NCI-H82 (cell line): ENCODE data around the gene CACNA1C.

ENCODE experiments used
- DNase-seq: peaks from one replicate; lab custom pipeline; 2025; lab: John Stamatoyannopoulos, UW

CACNA1C gene

DNA sequence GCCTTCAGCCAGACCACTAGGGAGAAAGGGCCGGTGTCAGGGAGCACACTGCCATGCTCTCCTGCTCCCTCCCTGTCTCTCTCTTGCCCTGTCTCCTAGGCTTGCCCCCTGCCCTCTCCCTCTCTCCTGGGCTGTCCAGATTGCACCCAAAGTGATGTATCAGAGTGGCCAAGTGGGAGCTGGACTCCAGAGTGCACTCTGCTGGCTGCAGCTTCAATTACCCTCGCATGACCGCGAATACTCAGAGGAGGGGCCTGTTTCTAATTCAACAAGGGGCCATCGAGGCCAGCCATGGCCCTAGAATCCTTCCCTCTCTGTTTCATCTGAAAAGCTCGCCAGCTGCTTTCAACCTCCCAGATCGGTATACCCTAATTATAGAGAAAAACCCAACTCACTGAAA lies 535.6 kb downstream of the CACNA1C start:
- DNase-seq = no peak

GRCh38 chr12:2589381-2589780 lies 536.6 kb downstream of the CACNA1C start:
- DNase-seq = no peak

DNA sequence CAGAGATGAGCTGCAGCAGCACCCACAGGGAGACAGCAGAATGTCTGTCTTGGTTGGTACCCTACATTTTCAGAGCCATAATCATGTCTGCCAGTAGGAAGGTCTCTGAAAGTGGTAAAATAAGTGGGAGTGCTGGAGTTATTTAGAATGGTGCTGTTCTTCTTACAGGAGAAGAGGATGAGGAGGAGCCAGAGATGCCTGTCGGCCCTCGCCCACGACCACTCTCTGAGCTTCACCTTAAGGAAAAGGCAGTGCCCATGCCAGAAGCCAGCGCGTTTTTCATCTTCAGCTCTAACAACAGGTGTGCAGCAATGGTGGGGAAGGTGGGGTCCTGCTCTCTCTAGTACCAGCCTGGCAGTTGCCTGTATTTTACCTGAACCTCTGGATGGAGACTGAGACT lies 540.3 kb downstream of the CACNA1C start:
- DNase-seq = no peak

GRCh38 chr12:2596441-2596840 lies 543.7 kb downstream of the CACNA1C start:
- no peak for DNase-seq

DNA sequence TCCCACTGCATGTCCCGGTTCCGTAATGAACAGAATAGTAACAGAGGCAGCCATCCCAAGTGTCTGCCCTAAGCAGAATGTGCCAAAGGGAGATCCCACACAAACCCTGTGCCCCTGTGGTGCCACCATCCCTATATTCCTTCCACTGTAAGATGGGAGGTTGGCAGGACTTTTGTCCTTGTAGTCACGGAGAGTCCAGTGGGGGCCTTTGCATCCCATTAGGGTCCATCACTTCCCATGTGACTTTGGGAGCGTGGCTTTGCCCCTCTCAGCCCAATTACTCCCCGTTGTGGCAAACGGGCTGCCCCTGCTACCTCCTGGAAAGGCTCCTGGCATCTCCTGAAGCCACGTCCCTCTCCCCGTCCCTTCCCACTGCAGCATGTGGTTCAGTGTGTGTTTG lies 552.5 kb downstream of the CACNA1C start:
- no peak for DNase-seq

DNA sequence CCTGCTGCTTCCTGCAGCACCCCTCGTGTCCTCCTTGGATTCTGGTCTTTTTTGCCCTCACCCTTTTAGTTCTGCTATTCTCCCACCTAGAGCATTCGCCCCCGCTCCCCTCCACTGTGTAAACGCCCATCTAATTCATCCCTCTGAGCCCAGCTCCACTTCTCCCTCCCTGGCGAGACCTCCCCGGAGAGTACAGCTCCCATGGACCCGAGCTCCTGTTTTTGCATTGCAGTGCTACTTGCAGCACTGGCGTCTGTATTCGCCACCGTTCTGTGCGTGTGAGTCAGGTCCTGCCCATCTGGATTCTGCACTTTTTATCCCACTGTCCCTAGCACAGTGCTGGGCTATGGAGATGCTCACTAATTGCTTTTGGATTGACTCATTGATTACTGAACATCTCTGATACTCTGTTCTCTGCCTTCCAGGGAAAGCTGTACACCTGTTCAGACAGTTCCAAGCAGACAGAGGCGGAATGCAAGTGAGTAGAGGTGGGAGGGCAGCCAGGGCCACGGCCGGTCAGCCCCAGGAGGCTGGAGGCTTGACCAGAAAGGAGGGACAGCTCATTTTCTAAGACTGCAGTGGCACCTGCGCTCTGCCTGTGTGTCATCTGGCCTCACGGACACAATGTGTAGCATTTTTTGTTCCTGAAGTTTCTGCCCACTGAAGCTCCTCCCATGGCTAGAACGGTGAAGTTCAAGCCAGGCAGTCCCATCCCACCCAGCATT lies 553.6 kb downstream of the CACNA1C start:
- no peak for DNase-seq

GRCh38 chr12:2607881-2608607 lies 555.3 kb downstream of the CACNA1C start:
- no peak for DNase-seq

GRCh38 chr12:2608608-2608945 lies 555.8 kb downstream of the CACNA1C start:
- no peak for DNase-seq

- no peak for DNase-seq
Observed at GRCh38 chr12:2609020-2609419, 556.2 kb downstream of the CACNA1C start.

DNA sequence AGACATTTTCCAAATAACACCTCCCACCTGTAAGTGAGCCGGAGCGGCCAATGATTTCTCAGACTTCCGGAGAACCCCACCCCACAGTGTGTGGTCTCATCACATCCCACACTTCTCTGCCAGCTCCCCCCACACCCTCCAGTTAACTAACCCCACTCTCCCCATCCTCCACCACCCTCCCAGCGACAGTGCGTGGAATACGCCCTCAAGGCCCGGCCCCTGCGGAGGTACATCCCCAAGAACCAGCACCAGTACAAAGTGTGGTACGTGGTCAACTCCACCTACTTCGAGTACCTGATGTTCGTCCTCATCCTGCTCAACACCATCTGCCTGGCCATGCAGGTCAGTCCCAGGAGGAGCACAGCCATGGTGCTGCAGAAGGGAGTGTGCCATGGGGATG lies 557.6 kb downstream of the CACNA1C start:
- DNase-seq = no peak

DNA sequence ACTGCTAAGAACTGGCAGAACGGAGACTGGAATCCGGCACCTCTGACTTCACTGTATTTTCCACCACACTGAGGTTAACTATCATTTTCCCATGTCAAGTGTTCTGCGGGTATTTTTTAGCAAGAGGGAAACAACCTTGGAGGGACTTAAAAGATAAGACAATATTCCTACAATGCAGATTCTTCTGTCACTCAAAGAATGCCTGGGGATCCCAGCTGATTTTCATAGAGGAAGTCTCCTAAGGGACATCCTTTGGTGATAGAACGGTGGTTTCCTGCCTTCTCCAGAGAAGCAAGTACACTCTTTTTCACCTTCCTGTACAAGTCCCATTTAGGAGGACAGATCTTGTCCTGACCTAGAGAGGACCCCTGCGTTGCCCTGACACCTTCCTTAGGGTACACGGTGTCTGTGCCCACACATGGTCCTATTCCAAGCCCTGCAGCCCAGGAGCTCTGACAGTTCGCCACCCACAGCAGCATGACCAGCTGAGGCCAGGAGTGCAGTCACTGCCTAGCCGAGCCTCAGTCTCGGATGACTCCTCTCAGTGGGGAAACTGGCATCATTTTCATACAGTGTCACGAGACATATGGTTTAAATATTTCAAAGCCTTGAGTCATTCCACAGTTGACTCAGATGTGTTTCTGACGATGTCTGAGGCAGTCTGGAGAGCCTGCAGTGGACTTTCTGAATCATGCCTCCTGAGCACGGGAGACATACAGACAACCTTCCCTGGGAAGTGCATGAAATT lies 560.7 kb downstream of the CACNA1C start:
- DNase-seq = no peak

- DNase-seq = no peak
Observed at GRCh38 chr12:2614341-2614740, 561.6 kb downstream of the CACNA1C start.

DNA sequence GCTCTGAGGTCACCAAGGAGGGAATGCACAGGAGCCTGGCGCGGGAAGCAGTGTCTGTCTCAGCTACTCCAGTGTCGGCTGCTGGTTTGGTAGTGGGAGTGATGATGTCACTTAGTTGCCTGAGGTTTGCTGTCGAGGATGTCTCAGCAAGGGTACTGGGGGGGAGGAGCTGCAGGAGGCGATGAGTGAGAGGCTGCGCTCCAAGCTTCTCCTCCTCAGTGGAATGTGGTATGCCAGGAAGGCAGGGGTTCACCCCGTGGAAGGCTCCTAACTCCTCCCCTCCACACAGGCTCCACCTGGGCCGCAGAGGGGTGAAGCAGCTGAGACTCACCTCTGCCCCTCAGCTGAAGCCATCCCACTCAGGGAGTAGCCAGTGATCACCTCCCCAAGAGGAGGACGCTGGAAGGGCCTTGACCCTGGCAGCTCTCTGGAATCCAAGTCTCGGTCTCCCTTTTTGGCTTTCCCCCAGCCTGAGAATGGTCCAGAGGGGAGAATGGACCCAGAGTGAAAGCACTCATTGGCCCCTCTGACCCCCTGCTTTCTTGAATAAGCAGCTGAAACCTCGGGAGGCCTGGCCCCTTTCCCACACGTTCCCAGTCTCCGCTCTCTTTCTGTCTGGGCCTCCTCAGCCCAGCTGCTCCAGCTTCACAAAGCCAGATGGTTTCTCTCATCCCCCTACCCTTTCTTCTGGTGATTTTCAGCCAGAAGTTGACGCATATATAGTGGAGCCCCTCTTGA lies 563.0 kb downstream of the CACNA1C start:
- DNase-seq = no peak

DNA sequence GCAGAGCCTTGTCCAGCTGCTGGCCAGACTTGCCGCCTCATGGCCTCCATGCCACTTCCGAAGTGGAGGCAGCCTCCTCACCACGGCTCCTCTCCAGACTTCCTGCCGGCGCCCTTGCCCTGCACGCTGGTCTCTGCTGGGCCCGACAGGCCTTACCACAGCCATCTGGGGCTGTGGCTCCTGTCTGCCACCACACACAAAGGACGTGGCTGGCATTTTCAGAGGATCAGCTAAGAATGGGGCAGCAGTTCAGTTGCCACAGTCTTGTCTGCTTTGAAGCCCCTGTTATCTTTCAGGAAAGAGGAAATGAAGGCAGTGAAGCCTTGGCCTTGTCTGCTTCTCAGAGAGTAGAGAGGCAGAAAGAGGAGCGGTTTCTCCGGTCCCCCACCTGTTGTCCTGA lies 564.0 kb downstream of the CACNA1C start:
- DNase-seq = no peak

DNA sequence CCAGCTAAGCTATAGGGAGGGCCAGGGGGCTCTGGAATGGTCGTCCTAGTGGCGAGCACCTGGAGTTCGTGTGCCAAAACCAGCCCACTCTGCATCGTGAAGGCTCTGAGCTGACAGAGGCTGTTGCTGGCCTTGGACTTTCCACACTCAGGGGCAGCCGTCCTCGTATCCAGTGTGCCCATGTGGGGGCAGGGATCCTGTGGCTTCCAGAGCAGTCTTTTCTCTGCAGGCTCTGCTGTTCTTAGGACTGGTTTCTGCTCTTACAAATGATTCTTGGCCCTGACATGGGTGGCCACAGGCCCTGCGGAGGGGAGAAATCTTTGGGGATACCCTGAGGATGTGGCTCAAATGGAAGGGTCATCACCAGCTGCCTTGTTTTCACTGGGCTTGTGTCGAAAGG lies 564.6 kb downstream of the CACNA1C start:
- no peak for DNase-seq

GRCh38 chr12:2618291-2618995 lies 565.7 kb downstream of the CACNA1C start:
- no peak for DNase-seq

DNA sequence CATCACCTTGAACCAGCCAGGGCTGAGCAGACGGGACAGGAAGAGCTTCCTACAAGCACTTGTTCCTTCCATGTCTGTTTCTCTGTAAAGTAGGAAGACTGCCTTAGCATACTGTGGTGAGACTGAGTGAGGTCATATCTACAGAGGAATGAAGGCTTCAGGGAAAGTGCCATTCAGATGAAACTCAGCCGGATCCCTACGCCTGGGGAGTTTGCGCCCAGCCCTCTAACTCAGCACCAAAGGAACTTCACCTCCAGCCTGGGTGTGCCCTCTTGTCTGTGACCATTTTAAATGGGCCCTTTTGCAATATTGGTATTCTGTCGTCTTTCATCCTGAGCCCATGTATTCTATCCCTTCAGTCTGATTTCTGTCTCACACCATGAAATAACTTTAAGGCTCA lies 566.3 kb downstream of the CACNA1C start:
- DNase-seq = no peak

DNA sequence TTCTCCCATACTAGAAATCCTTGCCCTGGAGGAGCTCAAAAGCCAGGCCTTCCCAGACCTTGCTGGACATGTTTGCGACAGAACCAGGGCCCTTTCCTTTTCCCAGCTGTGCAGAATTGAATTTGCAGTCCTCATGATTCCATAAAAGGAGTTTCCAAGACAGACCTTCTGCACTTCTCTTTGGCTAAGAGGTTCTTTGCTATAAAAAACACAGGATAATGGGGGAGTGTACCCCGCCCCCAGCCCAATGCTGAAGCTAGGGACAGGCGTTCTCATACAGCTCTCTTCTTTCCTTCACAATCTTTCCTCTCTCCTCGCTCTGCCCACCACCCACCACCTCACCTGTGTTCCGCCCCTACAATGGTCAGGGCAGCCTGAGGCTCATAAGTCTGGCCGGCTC lies 569.7 kb downstream of the CACNA1C start:
- DNase-seq = no peak

GRCh38 chr12:2623472-2623871 lies 570.7 kb downstream of the CACNA1C start:
- no peak for DNase-seq

- peak; percentile 63 for DNase-seq
Observed at GRCh38 chr12:2624543-2625288, 571.9 kb downstream of the CACNA1C start.

DNA sequence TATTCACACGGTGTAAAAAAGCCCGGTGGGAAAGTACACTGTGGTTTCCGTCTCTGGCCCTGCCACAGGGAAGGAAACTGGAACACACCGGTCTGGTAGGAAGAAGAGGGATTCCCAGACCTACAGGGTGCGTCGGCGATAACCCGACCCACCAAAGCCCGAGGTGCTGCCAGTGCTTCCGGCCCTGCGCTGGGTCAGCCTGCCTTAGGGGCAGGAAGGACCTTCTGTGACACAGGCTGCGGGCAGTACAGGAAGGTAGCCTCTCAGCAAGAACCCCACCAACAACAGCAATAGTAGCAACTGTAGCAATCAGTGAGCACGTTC lies 572.5 kb downstream of the CACNA1C start:
- DNase-seq = no peak
